HG02938 (cell line): Measurements from ENCODE around the gene IFT27.
A peak's percentile ranks its signal among the peaks of the same experiment; 100 is the strongest.

Experiments
- ATAC-seq: cut with Tn5 transposase; IDR thresholded peaks from one replicate; pipeline ENCODE4 v1.9.1; 2021; ENCODE audit warnings: mild to moderate bottlenecking, moderate library complexity; ENCODE audit not compliant: unreplicated experiment

The IFT27 gene

GRCh38 chr22:36775964-36776669 is at the start of gene IFT27:
IFT27 (minus strand) TSS chr22:36776119; CDS start chr22:36775707, 412 bp downstream.
- ATAC-seq: peak; percentile 88

- ATAC-seq: no peak
Measured at GRCh38 chr22:36824655-36825054, 48.7 kb upstream of the IFT27 start.

- no peak for ATAC-seq
Measured at GRCh38 chr22:36823186-36823839, 47.4 kb upstream of the IFT27 start.

- ATAC-seq: no peak
Measured at GRCh38 chr22:36822581-36822980, 46.7 kb upstream of the IFT27 start.

GRCh38 chr22:36819112-36819511 is 43.2 kb upstream of the IFT27 start:
- ATAC-seq: no peak

- no peak for ATAC-seq
Measured at GRCh38 chr22:36818010-36818642, 42.2 kb upstream of the IFT27 start.

GRCh38 chr22:36817525-36817848 is 41.6 kb upstream of the IFT27 start:
- no peak for ATAC-seq

GRCh38 chr22:36816636-36817524 is 41.0 kb upstream of the IFT27 start, which contains the start of gene PVALB:
PVALB (minus strand) TSS chr22:36817035; CDS start chr22:36817005, 30 bp downstream.
- no peak for ATAC-seq

- ATAC-seq: no peak
Measured at GRCh38 chr22:36816339-36816635, 40.4 kb upstream of the IFT27 start.

GRCh38 chr22:36815558-36816338 is 39.8 kb upstream of the IFT27 start:
- ATAC-seq: no peak

- no peak for ATAC-seq
Measured at GRCh38 chr22:36814801-36815200, 38.9 kb upstream of the IFT27 start.

GRCh38 chr22:36811094-36811800 is 35.3 kb upstream of the IFT27 start:
- ATAC-seq: no peak

- no peak for ATAC-seq
Measured at GRCh38 chr22:36809351-36809750, 33.4 kb upstream of the IFT27 start.

- ATAC-seq: no peak
Measured at GRCh38 chr22:36808721-36809344, 32.9 kb upstream of the IFT27 start.

- no peak for ATAC-seq
Measured at GRCh38 chr22:36807627-36808026, 31.7 kb upstream of the IFT27 start.

- ATAC-seq: no peak
Measured at GRCh38 chr22:36806835-36807234, 30.9 kb upstream of the IFT27 start.

GRCh38 chr22:36803358-36803757 is 27.4 kb upstream of the IFT27 start:
- no peak for ATAC-seq

- no peak for ATAC-seq
Measured at GRCh38 chr22:36798674-36799066, 22.8 kb upstream of the IFT27 start.

- no peak for ATAC-seq
Measured at GRCh38 chr22:36797911-36798673, 22.2 kb upstream of the IFT27 start.
